AG04450 (cell line): ENCODE measurements around the gene ZNF366. TPM values are rescaled to one million over a fixed set of nuclear protein-coding genes. Genes with fewer than 3 reads are reported as not detected.

Experiments
- CTCF ChIA-PET: fragments of 300-600, 350-600 bp; formaldehyde crosslinking; extraction: SDS; loops from one replicate; lab custom pipeline; 2022; ENCODE audit warnings: antibody characterized with exemption, inconsistent platforms; lab: Charles Lee
- POLR2A ChIA-PET: fragments of 350-600 bp; formaldehyde crosslinking; extraction: SDS; loops from one replicate; lab custom pipeline; 2021; ENCODE audit warnings: antibody characterized with exemption, inconsistent platforms; lab: Yijun Ruan, JAX
- DNase-seq: peaks from one replicate; pipeline ENCODE4 v3.0.0-alpha.2; 2011; ENCODE audit warnings: low read depth, low spot score
- H3K27ac ChIP-seq: one replicate; pipeline ENCODE4 v1.5.1; 2012; ENCODE audit warnings: low read depth, low read length, control low read depth
- H3K27me3 ChIP-seq: one replicate; pipeline ENCODE4 v1.6.0; 2012; ENCODE audit warnings: low read length; ENCODE audit not compliant: control insufficient read depth, insufficient read depth
- H3K4me3 ChIP-seq: 2 replicates; pipeline ENCODE4 v1.5.1; 2011; ENCODE audit warnings: mild to moderate bottlenecking, low read depth, low read length, control low read depth
- H3K9me3 ChIP-seq: 2 replicates; pipeline ENCODE4 v1.5.1; 2012; ENCODE audit warnings: low read length; ENCODE audit not compliant: control insufficient read depth, insufficient read depth
- polyA plus RNA-seq: library from polyadenylated mRNA; depleted of rRNA; stranded (reverse); fragments of >200 nt; gene quantifications from 2 replicates; pipeline ENCODE4 v1.2.3, GENCODE V29; 2011
- TF ChIP-seq, protein P1 (sequence below): IDR thresholded peaks from 2 replicates; pipeline ENCODE4 v1.5.1; 2011; ENCODE audit warnings: low read depth, low read length, control low read depth, inconsistent platforms

ZNF366 gene
- polyA plus RNA-seq, 1 experiment = not detected

DNA sequence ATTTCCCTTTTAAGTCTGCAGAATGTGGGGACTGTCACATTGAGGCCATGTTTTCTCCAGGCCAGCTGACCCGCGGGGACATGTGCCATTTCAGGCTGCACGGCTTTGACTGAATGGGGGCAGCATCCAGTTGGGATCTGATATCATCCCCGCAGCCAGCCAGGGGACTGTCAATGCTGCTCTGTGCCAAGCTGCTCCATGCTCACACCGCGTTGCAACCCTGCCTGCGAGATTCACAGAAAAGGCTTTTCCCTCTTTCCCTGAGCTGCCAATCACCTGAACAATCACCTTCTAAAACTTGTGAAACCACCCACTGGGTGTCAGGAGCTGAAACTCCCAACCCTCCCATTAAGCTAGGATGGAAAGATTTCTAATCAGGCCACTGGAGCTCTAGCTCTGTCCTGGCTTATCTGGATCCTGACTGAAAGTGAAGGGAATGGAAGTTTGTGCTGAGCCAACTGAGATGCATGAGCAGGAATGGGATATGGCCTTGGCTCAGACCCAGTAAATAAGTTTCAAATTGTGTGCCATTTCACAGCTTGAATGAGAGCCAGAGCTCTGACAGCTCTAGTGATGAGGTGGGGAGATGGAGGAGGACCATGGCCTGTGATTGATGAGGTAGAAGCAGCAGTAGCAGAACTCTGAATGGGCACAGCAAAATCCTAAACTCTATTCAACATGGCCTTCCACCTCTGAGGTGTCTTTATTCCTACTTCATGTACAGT is 34.5 kb upstream of the ZNF366 start:
- TF ChIP-seq, protein P1, sequence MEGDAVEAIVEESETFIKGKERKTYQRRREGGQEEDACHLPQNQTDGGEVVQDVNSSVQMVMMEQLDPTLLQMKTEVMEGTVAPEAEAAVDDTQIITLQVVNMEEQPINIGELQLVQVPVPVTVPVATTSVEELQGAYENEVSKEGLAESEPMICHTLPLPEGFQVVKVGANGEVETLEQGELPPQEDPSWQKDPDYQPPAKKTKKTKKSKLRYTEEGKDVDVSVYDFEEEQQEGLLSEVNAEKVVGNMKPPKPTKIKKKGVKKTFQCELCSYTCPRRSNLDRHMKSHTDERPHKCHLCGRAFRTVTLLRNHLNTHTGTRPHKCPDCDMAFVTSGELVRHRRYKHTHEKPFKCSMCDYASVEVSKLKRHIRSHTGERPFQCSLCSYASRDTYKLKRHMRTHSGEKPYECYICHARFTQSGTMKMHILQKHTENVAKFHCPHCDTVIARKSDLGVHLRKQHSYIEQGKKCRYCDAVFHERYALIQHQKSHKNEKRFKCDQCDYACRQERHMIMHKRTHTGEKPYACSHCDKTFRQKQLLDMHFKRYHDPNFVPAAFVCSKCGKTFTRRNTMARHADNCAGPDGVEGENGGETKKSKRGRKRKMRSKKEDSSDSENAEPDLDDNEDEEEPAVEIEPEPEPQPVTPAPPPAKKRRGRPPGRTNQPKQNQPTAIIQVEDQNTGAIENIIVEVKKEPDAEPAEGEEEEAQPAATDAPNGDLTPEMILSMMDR = no peak
- POLR2A ChIA-PET = no interaction called here
- no peak overlapping the region for H3K4me3 ChIP-seq
- CTCF ChIA-PET = interaction anchor here (1.1 kb wide), 1 partner anchor 18 kb away, joined by 3 read pairs; no protein-coding TSS in a partner anchor
- H3K27ac ChIP-seq = no peak overlapping the region
- no peak for DNase-seq
- H3K9me3 ChIP-seq = no peaks in the 10 kb centered on the region
- no peaks in the 10 kb centered on the region for H3K27me3 ChIP-seq

DNA sequence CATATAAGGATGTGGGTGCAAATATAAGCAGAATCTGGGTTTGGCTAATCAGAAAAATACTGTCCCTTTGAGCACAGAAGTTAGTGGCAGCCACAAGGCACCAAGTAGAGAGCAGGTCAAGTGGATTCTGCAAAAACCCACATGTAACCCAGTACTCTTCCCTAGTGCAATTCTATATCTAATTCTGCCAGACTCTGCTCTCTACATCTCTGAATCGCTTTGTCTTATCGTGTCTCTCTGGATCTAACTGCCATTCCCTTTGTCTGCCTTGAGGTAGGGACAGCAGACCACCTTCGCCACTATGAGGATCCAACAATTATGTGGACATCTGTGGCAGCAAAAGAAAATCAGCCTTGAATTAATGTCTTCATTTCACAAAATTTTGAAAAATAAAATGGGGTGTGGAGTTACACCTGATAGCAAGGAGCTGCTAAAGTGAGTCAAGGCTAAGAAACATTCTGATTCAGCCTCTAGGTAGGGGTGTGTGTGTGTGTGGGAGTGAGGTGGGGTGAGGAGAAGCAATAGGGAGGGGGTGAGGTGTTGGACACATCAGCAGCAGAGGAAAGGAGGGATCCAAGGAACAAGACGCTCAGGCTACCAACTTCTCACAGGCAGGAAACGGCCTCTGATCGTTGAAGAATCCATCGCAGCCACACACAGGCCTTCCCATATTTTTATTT is 33.7 kb upstream of the ZNF366 start:
- POLR2A ChIA-PET = no interaction called here

DNA sequence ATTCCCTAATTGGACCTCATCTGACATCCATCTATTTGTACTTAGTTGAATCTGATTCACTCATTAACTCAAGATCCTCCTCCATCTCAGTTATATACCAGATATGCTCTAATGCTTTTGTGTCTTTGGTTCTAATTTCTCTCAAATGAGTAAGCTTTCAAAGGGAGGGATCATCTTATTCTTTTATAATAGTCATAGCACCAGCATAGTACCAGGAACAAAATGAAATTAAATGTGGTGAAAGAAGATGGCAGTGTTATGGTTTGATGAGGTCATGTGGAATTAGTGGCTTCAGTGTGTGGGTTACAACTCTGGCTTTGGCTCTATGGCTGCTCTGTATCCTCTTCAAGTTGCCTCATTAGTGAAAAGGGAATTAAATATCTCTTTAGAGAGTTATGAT is 32.5 kb upstream of the ZNF366 start:
- Histone ChIP-seq H3K27ac (no peak overlapping the region), H3K9me3 (no peaks in the 10 kb centered on the region), H3K27me3 (no peaks in the 10 kb centered on the region), H3K4me3 (no peak overlapping the region)
- TF ChIP-seq, protein P1 = no peak
- ChIA-PET CTCF (no interaction called here), POLR2A (no interaction called here)
- no peak for DNase-seq

More for the DNA sequence above, 33.7 kb upstream of the ZNF366 start:
- DNase-seq = no peak
- TF ChIP-seq, protein P1 = no peak
- no peaks in the 10 kb centered on the region for H3K27me3 ChIP-seq
- no peak overlapping the region for H3K27ac ChIP-seq
- no peaks in the 10 kb centered on the region for H3K9me3 ChIP-seq
- CTCF ChIA-PET = interaction anchor here (1.1 kb wide), 1 partner anchor 17 kb away, joined by 3 read pairs; no protein-coding TSS in a partner anchor
- no peak overlapping the region for H3K4me3 ChIP-seq

DNA sequence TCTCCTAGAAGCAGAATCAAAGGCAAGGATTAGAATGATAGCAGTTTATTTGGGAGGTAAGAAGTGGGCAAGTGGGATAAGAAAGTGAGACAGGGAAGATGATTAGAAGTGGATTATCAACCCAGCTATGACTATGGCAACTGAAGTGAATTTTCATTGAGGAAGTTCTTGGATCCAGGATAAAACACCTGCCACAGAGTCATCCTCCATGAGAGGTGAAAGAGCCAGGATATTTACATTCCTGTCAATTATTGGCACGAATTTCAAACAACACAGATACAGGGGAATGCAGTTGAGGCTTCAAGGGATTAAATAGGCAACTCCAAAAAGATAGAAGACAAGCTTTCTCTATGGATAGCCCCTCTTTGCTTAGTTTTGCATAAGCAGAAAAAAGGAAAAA is 31.8 kb upstream of the ZNF366 start:
- DNase-seq = no peak
- ChIA-PET CTCF (interaction anchor here (1.4 kb wide), 1 partner anchor 15 kb away, joined by 5 read pairs; no protein-coding TSS in a partner anchor), POLR2A (no interaction called here)
- no peaks in the 10 kb centered on the region for H3K9me3 ChIP-seq
- TF ChIP-seq, protein P1 = no peak
- H3K27ac ChIP-seq = no peak overlapping the region
- no peak overlapping the region for H3K4me3 ChIP-seq
- no peaks in the 10 kb centered on the region for H3K27me3 ChIP-seq

DNA sequence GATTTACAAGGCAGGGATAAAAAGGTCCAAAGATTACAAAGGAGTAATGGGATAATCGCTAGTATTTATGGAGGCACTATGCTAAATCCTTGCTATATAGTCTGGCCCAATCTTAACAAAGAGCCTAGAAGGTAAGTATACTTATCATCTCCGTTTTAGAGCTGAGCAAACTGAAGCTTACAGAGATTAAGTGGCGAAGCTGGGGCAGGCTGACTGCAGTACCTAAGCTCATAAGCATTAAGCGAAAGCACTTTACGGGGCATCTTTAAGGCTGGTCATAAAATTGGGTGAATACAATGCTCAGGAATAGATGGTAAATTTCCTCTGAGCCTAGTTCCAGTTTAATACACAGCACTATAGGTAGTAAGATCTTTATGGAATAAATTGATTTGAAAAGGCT is 30.0 kb upstream of the ZNF366 start:
- Histone ChIP-seq H3K27me3 (no peaks in the 10 kb centered on the region), H3K27ac (no peak overlapping the region), H3K4me3 (no peak overlapping the region), H3K9me3 (no peaks in the 10 kb centered on the region)
- TF ChIP-seq, protein P1 = no peak
- CTCF ChIA-PET = interaction anchor here (1.8 kb wide), 1 partner anchor 171 kb away, joined by 6 read pairs; no protein-coding TSS in a partner anchor
- no peak for DNase-seq
- POLR2A ChIA-PET = no interaction called here
